ENCODE data around the gene LOXL4.

The LOXL4 gene

DNA sequence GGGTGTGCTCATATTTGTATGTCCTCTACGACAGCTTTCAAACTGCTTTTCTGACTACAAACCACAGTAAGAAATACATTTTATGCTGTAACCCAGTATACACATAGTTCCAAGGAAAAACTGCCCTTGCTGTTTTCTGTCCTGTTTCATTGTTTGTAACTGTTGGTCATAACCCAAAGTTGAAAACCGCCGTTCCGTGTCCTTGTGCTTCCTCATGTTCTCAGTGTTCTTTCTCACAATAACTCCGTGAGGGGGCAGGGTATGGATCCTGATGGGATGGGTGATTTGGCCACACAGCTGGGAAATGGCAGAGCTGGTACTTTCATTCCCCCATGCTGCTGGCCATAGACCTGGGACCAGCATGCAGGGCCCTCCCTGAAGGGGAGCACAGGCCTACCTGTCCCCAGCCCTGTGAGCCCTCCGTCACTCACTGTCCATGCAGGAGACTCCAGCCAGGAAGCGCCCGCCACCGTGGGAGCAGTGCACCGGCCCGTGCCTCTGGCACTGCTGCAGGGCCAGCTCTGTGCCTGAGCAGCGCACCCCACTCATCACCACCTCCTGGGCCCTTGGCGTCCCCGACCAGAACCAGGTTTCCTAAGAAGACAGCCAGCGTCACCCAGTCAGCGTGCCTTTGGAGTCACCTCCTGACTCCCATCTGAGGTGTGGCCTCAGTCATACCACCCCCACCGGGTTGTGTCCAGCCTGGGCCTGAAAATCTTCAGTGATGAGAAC is 12.7 kb downstream of the LOXL4 start:
- Histone ChIP-seq H3K36me3 (ENCODE audit: control insufficient read depth, insufficient read depth, low read length) (peaks cover 10% of the 10 kb centered on the region), H3K27ac (ENCODE audit: low read depth, low read length, severe bottlenecking) (no peak overlapping the region), H3K4me3 (ENCODE audit: extremely low read depth, insufficient read depth, low read length, poor library complexity, severe bottlenecking) (no peak overlapping the region), H3K4me1 (ENCODE audit: control insufficient read depth, insufficient read depth, low read length, poor library complexity, severe bottlenecking) (peaks cover 4% of the 10 kb centered on the region), H3K9me3 (ENCODE audit: control insufficient read depth, low read length) (no peaks in the 10 kb centered on the region)
- WGBS, 2 experiments (ENCODE audit: insufficient coverage in 2 of 2): 93 to 98% methylated on average over 12 to 14 of the region's 17 CpGs

DNA sequence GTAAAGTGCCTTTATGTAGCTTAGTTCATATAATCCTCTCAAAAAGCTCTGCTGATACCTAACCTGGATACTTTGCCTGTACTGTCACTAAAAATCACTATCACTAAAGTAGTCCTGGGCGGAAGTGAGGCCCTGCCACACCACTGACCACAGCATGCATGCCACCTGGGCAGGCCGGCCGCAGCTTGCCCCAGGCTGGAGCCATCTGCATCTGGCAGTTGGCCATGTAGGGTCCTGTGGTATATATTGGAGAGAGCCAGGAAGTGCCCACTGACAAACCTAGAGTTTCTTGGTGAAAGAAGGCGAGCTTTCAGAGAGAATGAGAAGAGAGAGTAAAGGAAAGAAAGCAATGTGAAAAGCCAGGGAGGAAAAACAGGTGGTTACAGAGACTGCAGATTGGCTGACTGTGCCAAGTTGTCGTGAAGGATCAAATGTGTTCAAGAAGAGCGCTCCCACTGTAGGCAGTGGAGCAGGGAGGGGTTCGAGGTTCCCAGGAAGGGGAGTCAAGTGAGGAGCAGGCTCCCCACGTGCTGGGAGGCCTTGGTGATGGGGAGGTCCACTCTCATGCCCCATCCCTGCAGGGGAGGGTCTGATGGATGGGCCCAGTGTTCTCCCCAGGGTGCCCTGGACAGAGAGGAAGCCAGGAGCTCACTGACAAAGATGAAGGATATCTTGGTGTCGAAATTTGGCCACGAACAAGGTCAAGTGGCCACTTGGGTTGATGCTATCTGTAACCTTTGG is 13.6 kb downstream of the LOXL4 start:
- WGBS, 2 experiments (ENCODE audit: insufficient coverage in 2 of 2): 95 to 96% methylated on average over 7 to 8 of the region's 10 CpGs

DNA sequence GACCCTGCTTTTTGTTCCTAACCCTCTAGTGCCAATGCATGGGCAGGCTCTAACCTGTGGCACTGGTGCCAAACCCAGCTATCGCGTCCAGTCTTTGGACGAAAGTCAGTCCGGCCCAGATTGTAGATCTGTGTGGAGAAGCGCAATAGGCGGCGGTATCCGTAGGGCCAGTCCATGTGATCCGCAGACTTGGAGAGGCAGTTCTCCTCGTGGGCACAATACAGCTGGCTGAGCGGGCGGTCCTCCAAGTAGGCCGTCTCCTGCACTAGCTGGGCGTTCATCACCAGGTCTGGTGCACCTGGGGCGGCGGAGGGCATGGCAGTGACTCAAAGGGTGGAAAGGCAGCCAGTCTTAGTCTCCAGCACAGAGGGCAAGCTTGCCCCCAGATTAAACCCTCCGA is 14.5 kb downstream of the LOXL4 start:
- no peaks in the 10 kb centered on the region for H3K4me1 ChIP-seq (ENCODE audit: control insufficient read depth, insufficient read depth, low read length, poor library complexity, severe bottlenecking)
- 84 to 87% methylated on average over 16 to 17 of the region's 17 CpGs for WGBS, 2 experiments (ENCODE audit: insufficient coverage in 2 of 2)
- no peak overlapping the region for H3K27ac ChIP-seq (ENCODE audit: low read depth, low read length, severe bottlenecking)
- H3K9me3 ChIP-seq (ENCODE audit: control insufficient read depth, low read length): no peaks in the 10 kb centered on the region
- no peak overlapping the region for H3K4me3 ChIP-seq (ENCODE audit: extremely low read depth, insufficient read depth, low read length, poor library complexity, severe bottlenecking)
- peaks cover 27% of the 10 kb centered on the region for H3K36me3 ChIP-seq (ENCODE audit: control insufficient read depth, insufficient read depth, low read length)

More for the DNA sequence above, 13.6 kb downstream of the LOXL4 start:
- H3K4me3 ChIP-seq (ENCODE audit: extremely low read depth, insufficient read depth, low read length, poor library complexity, severe bottlenecking): no peak overlapping the region
- no peak overlapping the region for H3K27ac ChIP-seq (ENCODE audit: low read depth, low read length, severe bottlenecking)
- no peaks in the 10 kb centered on the region for H3K4me1 ChIP-seq (ENCODE audit: control insufficient read depth, insufficient read depth, low read length, poor library complexity, severe bottlenecking)
- H3K9me3 ChIP-seq (ENCODE audit: control insufficient read depth, low read length): no peaks in the 10 kb centered on the region
- H3K36me3 ChIP-seq (ENCODE audit: control insufficient read depth, insufficient read depth, low read length): peaks cover 19% of the 10 kb centered on the region

DNA sequence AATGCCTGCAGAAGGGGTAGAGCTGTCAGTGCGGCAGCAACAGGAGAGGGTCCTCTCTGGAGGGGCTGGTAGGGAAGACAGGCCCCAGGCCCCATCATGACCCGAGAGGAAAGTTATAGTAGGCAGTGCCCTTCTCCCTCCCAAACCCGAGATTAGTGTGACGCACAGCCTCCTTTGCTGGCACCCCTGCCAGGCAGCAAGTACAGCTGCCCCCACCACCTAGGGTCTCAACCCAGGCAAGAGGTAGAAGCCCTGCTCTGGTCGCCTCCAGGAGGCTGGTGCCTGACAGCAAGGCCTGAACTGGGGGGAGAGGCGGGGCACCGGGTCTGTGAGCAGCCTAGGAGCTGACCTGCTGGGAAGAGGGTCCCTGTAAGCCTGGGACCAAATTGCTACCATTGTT is 15.5 kb downstream of the LOXL4 start:
- Histone ChIP-seq H3K36me3 (ENCODE audit: control insufficient read depth, insufficient read depth, low read length) (peaks cover 38% of the 10 kb centered on the region), H3K4me1 (ENCODE audit: control insufficient read depth, insufficient read depth, low read length, poor library complexity, severe bottlenecking) (peaks cover 1% of the 10 kb centered on the region), H3K27ac (ENCODE audit: low read depth, low read length, severe bottlenecking) (no peak overlapping the region), H3K4me3 (ENCODE audit: extremely low read depth, insufficient read depth, low read length, poor library complexity, severe bottlenecking) (no peak overlapping the region), H3K9me3 (ENCODE audit: control insufficient read depth, low read length) (no peaks in the 10 kb centered on the region)
- WGBS, 2 experiments (ENCODE audit: insufficient coverage in 2 of 2): 89 to 98% methylated on average over 6 to 7 of the region's 7 CpGs

DNA sequence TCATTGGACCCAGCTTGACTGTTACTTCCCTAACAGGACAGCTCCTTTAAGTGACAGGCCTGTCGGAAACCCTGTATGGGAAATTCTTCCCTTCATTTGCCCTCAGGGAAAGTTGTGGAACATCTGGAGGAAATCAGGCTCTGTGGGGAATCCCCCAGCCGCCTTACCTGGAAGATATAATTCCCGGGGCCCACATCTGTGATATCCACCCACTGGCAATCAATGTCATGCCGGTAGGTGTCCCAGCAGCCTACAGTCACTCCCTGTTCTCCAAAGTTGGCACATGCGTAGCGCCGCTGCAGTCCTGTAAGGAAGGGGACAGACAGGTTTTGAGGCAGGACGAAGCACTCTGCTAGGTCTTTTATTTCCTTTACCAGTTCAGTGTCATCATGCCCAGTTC is 16.6 kb downstream of the LOXL4 start:
- Histone ChIP-seq H3K27ac (ENCODE audit: low read depth, low read length, severe bottlenecking) (no peak overlapping the region), H3K9me3 (ENCODE audit: control insufficient read depth, low read length) (no peaks in the 10 kb centered on the region), H3K36me3 (ENCODE audit: control insufficient read depth, insufficient read depth, low read length) (peaks cover 44% of the 10 kb centered on the region), H3K4me1 (ENCODE audit: control insufficient read depth, insufficient read depth, low read length, poor library complexity, severe bottlenecking) (peaks cover 12% of the 10 kb centered on the region), H3K4me3 (ENCODE audit: extremely low read depth, insufficient read depth, low read length, poor library complexity, severe bottlenecking) (no peak overlapping the region)
- WGBS, 2 experiments (ENCODE audit: insufficient coverage in 2 of 2): 94 to 96% methylated on average over 5 to 8 of the region's 8 CpGs

DNA sequence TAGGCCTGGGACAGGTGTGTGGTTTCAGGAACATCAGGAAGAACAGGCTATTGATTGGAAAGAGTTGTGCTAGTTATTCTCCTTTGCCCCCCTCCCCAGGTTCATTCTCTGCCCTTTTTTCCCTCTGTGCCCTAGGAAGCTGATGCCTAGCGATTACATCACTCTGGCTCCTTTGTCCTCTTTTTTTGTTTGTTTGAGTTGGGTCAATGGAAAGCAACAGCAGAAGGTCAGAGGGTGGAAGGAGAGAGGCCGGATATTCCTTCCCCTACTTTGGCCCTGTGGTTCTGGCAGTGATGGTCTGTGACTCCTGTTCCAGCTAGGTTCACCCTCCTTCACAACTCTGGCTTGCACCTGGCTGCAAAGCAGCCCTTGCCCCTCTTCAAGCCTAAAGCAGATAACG is 18.9 kb downstream of the LOXL4 start:
- Histone ChIP-seq H3K27ac (ENCODE audit: low read depth, low read length, severe bottlenecking) (no peak overlapping the region), H3K36me3 (ENCODE audit: control insufficient read depth, insufficient read depth, low read length) (peaks cover 64% of the 10 kb centered on the region), H3K9me3 (ENCODE audit: control insufficient read depth, low read length) (no peaks in the 10 kb centered on the region), H3K4me3 (ENCODE audit: extremely low read depth, insufficient read depth, low read length, poor library complexity, severe bottlenecking) (no peak overlapping the region), H3K4me1 (ENCODE audit: control insufficient read depth, insufficient read depth, low read length, poor library complexity, severe bottlenecking) (peaks cover 18% of the 10 kb centered on the region)
- WGBS, 2 experiments (ENCODE audit: insufficient coverage in 2 of 2): 75 to 88% methylated on average over 1 to 2 of the region's 3 CpGs

DNA sequence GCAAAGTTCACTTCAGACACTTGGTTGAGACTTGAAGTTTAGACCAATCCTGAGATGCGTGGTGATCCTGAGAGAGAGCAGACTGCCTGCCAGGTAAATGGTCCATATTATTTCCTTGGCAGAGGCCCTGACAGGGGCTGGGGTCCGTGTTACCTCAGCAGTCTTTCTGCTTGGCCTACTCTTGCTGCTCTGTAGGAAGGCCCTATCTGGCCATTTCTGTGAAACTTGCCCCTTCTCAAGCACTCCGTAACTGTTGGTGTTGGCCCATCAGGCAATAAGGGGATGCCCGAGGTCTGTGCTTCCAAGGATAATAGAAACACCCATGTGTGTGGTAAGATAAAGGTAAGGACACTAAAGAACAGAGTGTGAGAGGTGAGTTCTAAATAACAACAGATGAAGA is 20.0 kb downstream of the LOXL4 start:
- WGBS, 2 experiments (ENCODE audit: insufficient coverage in 2 of 2): 89 to 100% methylated on average over 3 to 4 of the region's 4 CpGs
- no peak overlapping the region for H3K4me3 ChIP-seq (ENCODE audit: extremely low read depth, insufficient read depth, low read length, poor library complexity, severe bottlenecking)
- H3K9me3 ChIP-seq (ENCODE audit: control insufficient read depth, low read length): no peaks in the 10 kb centered on the region
- peaks cover 18% of the 10 kb centered on the region for H3K4me1 ChIP-seq (ENCODE audit: control insufficient read depth, insufficient read depth, low read length, poor library complexity, severe bottlenecking)
- peaks cover 67% of the 10 kb centered on the region for H3K36me3 ChIP-seq (ENCODE audit: control insufficient read depth, insufficient read depth, low read length)
- no peak overlapping the region for H3K27ac ChIP-seq (ENCODE audit: low read depth, low read length, severe bottlenecking)

DNA sequence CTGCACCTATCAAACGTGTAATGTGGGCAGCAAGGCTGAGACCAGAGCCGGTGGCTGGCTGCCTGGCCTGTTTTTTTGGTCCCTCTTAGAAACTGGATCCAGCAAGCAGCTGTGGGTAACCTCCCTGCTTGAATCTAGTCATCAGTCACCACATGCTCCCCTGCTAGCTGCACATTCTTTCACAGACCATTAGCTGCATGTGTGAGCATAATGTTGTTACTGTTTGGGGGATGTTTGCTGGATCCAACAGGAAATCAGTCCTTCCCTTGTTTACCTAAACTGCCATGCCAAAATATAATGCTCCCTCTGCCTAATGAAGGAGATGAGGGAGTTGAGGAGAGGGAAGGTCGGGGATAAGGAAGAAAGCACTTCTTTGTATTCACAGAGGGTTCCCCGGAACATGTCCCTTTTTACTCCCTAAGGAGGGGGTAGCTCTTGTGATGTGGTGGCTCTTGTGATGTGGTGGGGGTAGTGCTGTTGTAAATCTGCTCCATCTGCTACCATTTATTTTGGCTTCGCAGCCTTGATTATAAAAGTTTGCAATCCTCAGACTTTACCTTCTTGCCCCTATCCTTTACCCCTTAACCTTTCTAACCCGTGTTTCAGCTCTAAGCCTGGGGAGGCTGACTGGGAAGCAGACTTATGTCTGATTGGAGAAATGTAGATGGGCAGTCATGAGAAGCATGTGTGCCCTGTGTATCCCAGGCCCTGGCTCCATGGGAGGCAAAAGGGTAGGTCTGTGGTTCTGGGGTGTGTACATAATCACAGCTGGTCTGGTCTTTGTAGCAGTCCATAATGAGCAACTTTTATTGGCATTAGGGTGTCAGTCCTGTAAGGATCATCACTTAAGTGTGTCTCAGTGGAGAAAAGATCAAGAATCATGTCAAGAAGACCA is 20.8 kb downstream of the LOXL4 start:
- H3K9me3 ChIP-seq (ENCODE audit: control insufficient read depth, low read length): no peaks in the 10 kb centered on the region
- H3K27ac ChIP-seq (ENCODE audit: low read depth, low read length, severe bottlenecking): peak overlapping the region; percentile 80
- 83 to 85% methylated on average over 2 of the region's 6 CpGs for WGBS, 2 experiments (ENCODE audit: insufficient coverage in 2 of 2)
- H3K36me3 ChIP-seq (ENCODE audit: control insufficient read depth, insufficient read depth, low read length): peaks cover 67% of the 10 kb centered on the region
- H3K4me3 ChIP-seq (ENCODE audit: extremely low read depth, insufficient read depth, low read length, poor library complexity, severe bottlenecking): no peak overlapping the region
- peaks cover 18% of the 10 kb centered on the region for H3K4me1 ChIP-seq (ENCODE audit: control insufficient read depth, insufficient read depth, low read length, poor library complexity, severe bottlenecking)

DNA sequence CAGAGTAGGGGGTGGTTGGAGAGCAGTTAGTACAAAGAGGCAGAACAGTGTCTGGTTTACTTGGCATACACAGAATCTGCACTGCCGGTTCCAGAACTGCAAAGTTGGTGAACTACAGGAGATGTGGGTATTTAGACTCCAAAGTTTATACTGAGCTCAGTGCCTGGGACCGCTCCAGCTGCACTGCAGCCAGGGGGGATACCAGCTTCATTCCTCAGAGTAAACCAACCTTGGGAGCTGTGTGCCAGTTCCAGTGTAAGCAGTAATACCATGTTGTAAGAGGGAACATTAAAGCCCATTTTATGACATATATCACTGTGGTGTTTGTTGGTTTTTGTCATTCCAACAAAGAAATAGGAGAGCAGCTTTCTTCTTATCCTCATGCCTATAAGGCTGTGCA is 23.4 kb downstream of the LOXL4 start:
- Histone ChIP-seq H3K4me1 (ENCODE audit: control insufficient read depth, insufficient read depth, low read length, poor library complexity, severe bottlenecking) (peaks cover 18% of the 10 kb centered on the region), H3K36me3 (ENCODE audit: control insufficient read depth, insufficient read depth, low read length) (peaks cover 54% of the 10 kb centered on the region), H3K4me3 (ENCODE audit: extremely low read depth, insufficient read depth, low read length, poor library complexity, severe bottlenecking) (no peak overlapping the region), H3K27ac (ENCODE audit: low read depth, low read length, severe bottlenecking) (no peak overlapping the region), H3K9me3 (ENCODE audit: control insufficient read depth, low read length) (no peaks in the 10 kb centered on the region)
- 100% methylated on average over 1 to 2 of the region's 2 CpGs for WGBS, 2 experiments (ENCODE audit: insufficient coverage in 2 of 2)

DNA sequence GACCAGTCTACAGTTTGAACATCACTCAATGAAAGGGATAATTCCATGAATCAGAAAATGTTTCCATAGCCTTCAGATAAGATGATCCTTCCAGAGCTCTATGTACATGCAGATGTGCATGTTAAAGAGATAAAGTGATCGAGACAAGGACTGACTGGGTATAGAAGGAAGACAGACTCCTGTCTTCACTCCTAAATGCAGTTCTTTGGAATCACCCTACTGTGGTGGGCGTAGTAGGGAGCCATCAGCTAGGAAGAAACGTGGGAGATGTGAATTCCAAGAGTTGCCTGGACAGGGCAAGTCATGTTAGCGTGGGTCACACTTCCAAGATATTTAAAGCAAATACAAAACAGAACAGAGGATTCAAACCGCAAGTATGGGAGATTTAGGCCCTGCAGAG is 23.9 kb downstream of the LOXL4 start:
- Histone ChIP-seq H3K4me1 (ENCODE audit: control insufficient read depth, insufficient read depth, low read length, poor library complexity, severe bottlenecking) (peaks cover 18% of the 10 kb centered on the region), H3K4me3 (ENCODE audit: extremely low read depth, insufficient read depth, low read length, poor library complexity, severe bottlenecking) (no peak overlapping the region), H3K36me3 (ENCODE audit: control insufficient read depth, insufficient read depth, low read length) (peaks cover 53% of the 10 kb centered on the region), H3K27ac (ENCODE audit: low read depth, low read length, severe bottlenecking) (no peak overlapping the region), H3K9me3 (ENCODE audit: control insufficient read depth, low read length) (no peaks in the 10 kb centered on the region)
- 94 to 100% methylated on average over 1 to 2 of the region's 5 CpGs for WGBS, 2 experiments (ENCODE audit: insufficient coverage in 2 of 2)

Measured in mesodermal cell (in vitro differentiated cells).